C4-2B (cell line): ENCODE data around the gene LILRB2.

Experiments used
- CTCF ChIP-seq: fragments of 450-650 bp; conservative IDR thresholded peaks from 2 replicates; pipeline ENCODE4 v1.5.1; 2017; ENCODE audit warnings: mild to moderate bottlenecking
- ZFX ChIP-seq: fragments of 450-650 bp; IDR thresholded peaks from 2 replicates; pipeline ENCODE4 v1.6.1; 2017

- TF ChIP-seq CTCF = no peak
- no peak for TF ChIP-seq ZFX
These were observed 32.8 kb downstream of the LILRB2 start for GRCh38 chr19:54248016-54248601.
